ENCODE data around the gene NSUN4.
A peak's percentile ranks its signal among the peaks of the same experiment; 100 is the strongest.
"Not testable (repeated sequence)": the region's sequence is repeated elsewhere in the genome, so short reads cannot be mapped to it uniquely, and the experiment has no call there.

NSUN4 gene

DNA sequence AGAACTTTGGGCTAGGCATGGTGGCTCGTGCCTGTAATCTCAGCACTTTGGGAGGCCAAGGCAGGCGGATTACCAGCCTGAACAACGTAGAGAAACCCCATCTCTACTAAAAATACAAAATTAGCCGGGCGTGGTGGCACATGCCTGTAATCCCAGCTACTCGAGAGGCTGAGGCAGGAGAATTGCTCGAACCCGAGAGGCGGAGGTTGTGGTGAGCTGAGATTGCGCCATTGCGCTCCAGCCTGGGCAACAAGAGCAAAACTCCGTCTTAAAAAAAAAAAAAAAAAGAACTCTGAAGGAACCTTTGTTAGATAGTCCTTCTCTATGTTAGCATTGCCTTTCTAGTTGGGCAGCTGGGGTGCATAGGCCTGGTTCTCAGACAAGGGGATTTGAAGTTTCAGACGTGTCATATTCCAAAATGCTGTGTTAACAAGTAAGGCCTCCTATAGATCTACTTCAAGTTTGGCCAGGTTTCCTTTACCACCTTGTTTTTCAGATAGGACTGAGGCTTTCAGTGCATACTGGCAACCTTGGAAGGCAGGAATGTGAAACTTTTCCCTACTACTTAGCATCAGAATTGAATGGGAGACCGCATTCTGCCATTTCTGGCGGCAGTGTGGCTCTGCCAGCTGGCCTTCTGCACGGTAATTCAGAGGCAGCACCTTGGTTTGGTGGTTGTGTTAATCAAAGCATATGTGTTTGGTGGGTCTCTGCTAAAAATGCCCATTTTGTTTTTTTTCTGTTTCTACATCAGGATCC is 31.0 kb upstream of the NSUN4 start:
- Mint-ChIP-seq H3K36me3 (ENCODE audit: low read depth) (peaks cover 60% of the 10 kb centered on the region), H3K27ac (no peak overlapping the region), H3K4me3 (no peak overlapping the region), H3K9me3 (no peaks in the 10 kb centered on the region), H3K4me1 (peaks cover 10% of the 10 kb centered on the region), H3K27me3 (ENCODE audit: low read depth) (no peaks in the 10 kb centered on the region)
- TF ChIP-seq, protein P1, sequence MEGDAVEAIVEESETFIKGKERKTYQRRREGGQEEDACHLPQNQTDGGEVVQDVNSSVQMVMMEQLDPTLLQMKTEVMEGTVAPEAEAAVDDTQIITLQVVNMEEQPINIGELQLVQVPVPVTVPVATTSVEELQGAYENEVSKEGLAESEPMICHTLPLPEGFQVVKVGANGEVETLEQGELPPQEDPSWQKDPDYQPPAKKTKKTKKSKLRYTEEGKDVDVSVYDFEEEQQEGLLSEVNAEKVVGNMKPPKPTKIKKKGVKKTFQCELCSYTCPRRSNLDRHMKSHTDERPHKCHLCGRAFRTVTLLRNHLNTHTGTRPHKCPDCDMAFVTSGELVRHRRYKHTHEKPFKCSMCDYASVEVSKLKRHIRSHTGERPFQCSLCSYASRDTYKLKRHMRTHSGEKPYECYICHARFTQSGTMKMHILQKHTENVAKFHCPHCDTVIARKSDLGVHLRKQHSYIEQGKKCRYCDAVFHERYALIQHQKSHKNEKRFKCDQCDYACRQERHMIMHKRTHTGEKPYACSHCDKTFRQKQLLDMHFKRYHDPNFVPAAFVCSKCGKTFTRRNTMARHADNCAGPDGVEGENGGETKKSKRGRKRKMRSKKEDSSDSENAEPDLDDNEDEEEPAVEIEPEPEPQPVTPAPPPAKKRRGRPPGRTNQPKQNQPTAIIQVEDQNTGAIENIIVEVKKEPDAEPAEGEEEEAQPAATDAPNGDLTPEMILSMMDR (IDR thresholded peaks at IDR 0.05; ENCODE audit: unreplicated experiment in 3 of 3): no peak

DNA sequence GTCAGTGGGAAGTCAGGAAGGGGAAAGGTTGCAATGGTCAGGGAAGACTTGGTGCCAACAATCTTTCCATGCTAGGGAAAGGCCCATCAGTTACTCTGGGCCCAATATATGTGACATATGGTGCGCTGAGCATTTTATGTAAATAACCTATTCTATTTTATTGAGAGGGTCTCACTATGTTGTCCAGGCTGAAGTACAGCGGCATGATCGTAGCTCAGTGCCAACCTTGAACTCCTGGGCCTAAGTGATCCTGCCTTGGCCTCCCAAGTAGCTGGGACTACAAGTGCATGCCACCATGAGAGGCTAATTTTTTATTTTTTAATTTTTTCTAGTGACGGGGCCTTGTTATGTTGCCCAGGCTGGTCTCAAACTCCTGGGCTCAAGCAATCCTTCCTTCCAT is 30.3 kb upstream of the NSUN4 start:
- Mint-ChIP-seq H3K4me1 (peaks cover 10% of the 10 kb centered on the region), H3K4me3 (no peak overlapping the region), H3K9me3 (no peaks in the 10 kb centered on the region), H3K27me3 (ENCODE audit: low read depth) (no peaks in the 10 kb centered on the region), H3K36me3 (ENCODE audit: low read depth) (peaks cover 64% of the 10 kb centered on the region), H3K27ac (no peak overlapping the region)
- TF ChIP-seq, protein P1 (IDR thresholded peaks at IDR 0.05; ENCODE audit: unreplicated experiment in 3 of 3): no peak

DNA sequence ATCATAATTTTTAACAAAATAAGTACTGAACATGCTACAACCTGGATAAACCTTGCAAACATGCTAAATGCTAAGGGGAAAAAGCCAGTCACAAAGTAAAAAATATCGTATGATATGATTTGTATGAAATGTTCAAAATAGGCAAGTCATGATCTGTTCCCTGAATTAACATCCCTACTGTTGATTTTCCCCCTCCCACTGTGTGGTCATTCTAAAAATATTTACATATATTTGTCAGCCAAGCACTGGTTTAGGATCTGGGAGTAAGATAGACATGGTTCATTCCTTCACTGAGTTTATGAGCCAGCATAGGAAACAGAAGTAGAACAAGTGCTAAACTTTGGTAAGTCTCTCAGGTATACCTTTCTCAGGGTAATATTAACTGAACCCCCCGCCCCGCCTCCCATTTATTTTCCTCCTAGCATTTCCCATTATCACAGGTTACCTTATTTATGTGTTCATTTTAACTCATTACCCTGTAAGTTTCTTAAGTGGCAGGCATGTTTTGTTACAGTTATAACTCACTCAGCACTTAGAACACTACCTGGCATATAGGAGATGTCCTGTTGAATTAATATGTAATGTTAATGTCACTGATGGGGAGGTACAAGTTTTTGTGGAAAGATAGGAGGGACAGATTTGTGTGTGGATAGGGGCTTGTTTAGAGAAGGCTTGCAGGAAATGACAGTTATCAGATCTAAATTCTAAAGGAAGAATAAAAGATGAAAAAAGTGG is 24.8 kb upstream of the NSUN4 start:
- Mint-ChIP-seq H3K4me1 (peaks cover 10% of the 10 kb centered on the region), H3K27me3 (ENCODE audit: low read depth) (no peaks in the 10 kb centered on the region), H3K36me3 (ENCODE audit: low read depth) (peaks cover 48% of the 10 kb centered on the region), H3K4me3 (no peak overlapping the region), H3K9me3 (no peaks in the 10 kb centered on the region), H3K27ac (peak overlapping the region in 1 of 3 experiments; percentile 63)
- TF ChIP-seq, protein P1 (IDR thresholded peaks at IDR 0.05; ENCODE audit: unreplicated experiment in 3 of 3): no peak

DNA sequence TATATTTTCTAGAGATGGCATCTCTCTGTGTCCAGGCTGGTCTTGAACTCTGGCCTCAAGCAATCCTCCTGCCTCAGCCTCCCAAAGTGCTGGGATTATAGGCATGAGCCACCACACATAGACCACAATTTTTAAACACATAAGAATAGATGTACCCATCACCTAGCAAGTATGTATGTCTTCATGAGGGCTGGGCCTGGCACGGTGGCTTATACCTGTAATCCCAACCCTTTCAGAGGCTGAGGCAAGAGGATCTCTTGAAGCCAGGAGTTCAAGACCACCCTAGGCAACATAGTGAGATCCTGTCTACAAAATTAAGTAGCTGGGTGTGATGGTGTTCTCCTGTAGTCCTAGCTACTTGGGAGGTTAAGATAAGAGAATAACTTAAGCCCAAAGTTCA is 23.3 kb upstream of the NSUN4 start:
- Mint-ChIP-seq H3K27me3 (ENCODE audit: low read depth) (no peaks in the 10 kb centered on the region), H3K4me3 (no peak overlapping the region), H3K9me3 (no peaks in the 10 kb centered on the region), H3K4me1 (peaks cover 18% of the 10 kb centered on the region), H3K27ac (no peak overlapping the region), H3K36me3 (ENCODE audit: low read depth) (peaks cover 46% of the 10 kb centered on the region)
- TF ChIP-seq, protein P1 (IDR thresholded peaks at IDR 0.05; ENCODE audit: unreplicated experiment in 3 of 3): no peak

DNA sequence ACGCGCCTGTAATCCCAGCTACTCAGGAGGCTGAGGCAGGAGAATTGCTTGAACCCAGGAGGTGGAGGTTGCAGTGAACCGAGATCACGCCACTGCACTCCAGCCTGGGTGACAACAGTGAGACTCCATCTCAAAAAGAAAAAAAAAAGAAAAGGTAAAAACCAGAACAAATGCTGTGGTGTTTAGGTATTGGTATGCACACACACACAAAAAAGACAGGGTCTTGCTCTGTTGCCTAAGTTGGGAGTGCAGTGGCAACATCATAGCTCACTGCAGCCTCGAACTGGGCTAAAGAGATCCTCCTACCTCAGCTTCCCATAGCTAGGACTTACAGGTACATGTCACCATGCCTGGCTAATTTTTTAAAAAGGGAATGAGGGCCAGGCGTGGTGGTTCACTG is 21.3 kb upstream of the NSUN4 start:
- H3K27ac Mint-ChIP-seq; H3K27me3 Mint-ChIP-seq (ENCODE audit: low read depth); H3K9me3 Mint-ChIP-seq; H3K4me3 Mint-ChIP-seq: not testable (repeated sequence)
- Mint-ChIP-seq H3K36me3 (ENCODE audit: low read depth) (peaks cover 39% of the 10 kb centered on the region), H3K4me1 (peaks cover 18% of the 10 kb centered on the region)

DNA sequence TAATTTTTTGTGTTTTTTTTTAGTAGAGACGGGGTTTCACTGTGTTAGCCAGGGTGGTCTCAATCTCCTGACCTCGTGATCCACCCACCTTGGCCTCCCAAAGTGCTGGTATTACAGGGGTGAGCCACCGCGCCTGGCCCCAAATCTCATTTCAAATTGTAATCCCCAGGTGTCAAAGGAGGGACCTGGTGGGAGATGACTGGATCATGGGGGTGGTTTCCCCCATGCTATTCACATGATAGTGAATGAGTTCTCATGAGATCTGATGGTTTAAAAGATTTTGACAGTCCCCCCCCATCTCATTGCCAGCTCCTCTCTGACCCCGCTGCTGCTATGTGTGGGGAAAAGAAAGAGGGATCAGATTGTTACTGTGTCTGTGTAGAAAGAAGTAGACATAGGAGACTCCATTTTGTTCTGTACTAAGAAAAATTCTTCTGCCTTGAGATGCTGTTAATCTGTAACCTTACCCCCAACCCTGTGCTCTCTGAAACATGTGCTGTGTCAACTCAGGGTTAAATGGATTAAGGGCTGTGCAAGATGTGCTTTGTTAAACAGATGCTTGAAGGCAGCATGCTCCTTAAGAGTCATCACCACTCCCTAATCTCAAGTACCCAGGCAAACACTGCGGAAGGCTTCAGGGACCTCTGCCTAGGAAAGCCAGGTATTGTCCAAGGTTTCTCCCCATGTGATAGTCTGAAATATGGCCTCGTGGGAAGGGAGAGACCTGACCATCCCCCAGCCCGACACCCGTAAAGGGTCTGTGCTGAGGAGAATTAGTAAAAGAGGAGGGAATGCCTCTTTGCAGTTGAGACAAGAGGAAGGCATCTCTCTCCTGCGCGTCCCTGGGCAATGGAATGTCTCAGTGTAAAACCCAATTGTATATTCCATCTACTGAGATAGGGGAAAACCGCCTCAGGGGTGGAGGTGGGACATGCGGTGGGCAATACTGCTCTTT is 20.4 kb upstream of the NSUN4 start:
- Mint-ChIP-seq H3K27ac (peak overlapping the region; percentile 81 to 95 (median 91)), H3K4me3 (peak overlapping the region in 1 of 3 experiments; percentile 40), H3K36me3 (ENCODE audit: low read depth) (peaks cover 36% of the 10 kb centered on the region), H3K4me1 (peaks cover 18% of the 10 kb centered on the region)
- H3K9me3 Mint-ChIP-seq; H3K27me3 Mint-ChIP-seq (ENCODE audit: low read depth): not testable (repeated sequence)

DNA sequence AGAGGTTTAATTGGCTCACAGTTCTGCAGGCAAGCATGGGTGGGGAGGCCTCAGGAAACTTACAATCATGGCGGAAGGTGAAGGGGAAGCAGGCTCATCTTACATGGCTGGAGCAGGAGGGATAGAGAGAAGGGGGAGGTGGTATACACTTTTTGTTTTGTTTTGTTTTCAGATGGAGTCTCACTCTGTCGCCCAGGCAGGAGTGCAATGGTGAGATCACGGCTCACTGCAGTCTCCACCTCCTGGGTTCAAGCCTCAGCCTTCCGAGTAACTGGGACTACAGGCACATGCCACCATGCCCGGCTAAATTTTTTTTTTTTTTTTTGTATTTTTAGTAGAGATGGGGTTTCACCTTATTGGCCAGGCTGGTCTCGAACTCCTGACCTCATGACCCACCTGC is 18.4 kb upstream of the NSUN4 start:
- Mint-ChIP-seq H3K27ac (peak overlapping the region in 1 of 3 experiments; percentile 41), H3K36me3 (ENCODE audit: low read depth) (peaks cover 35% of the 10 kb centered on the region), H3K4me1 (peaks cover 18% of the 10 kb centered on the region)
- not testable (repeated sequence) for H3K4me3 Mint-ChIP-seq; H3K27me3 Mint-ChIP-seq (ENCODE audit: low read depth); H3K9me3 Mint-ChIP-seq

DNA sequence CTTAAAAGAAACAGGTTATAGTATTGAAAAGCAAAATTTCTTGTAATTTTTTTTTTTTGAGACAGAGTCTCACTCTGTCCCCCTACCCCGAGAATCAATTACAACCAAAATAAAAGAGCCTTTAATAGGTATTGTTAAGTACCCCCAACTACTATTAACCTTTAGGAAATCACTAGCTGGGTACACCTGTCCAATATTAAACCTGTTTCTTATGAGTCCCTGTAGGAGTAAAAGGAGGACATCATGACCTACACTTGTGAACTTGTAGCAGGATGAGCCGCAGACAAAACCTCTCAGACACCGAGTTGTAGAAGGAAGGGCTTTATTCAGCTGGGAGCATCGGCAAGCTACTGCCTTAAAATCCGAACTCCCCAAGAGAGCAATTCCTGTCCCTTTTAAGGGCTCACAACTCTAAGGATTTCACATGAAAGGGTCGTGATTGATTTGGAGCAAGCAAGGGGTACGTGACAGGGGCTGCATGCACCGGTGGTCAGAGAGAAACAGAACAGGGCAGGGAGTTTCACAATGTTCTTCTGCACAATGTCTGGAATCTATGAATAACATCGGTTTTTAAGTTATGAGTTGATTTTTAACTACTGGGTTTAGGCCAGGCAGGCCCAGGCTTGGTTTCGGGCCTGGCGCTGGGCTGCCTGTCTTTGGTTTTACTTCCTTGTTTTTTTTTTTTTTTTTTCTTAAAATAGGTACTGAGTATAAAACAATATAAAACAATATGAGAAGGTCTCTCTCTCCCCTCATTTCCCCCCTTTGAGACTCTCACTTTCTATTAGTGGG is 15.1 kb upstream of the NSUN4 start:
- H3K27me3 Mint-ChIP-seq (ENCODE audit: low read depth); H3K4me3 Mint-ChIP-seq; H3K9me3 Mint-ChIP-seq: not testable (repeated sequence)
- Mint-ChIP-seq H3K27ac (peak overlapping the region in 1 of 3 experiments; percentile 48), H3K36me3 (ENCODE audit: low read depth) (peaks cover 32% of the 10 kb centered on the region), H3K4me1 (peaks cover 12% of the 10 kb centered on the region)

DNA sequence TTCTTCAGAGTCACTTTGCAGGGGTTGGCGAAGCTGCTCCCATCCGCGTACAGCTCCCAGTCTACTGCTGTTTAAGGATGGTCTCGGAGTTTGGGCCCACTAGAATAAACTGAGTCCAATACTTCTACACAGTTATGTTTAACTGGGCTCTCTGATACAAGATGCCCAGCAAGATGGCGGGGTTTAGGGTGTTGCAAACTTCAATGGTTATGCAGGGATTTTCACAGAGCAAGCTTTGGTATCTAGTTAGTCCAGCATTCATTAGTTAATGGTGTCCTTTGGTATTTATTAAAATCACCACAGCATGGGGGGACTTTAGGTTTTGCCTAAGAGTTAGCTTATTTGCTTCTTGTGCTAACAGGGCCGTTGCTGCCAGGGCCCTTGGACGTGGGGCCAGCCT is 12.4 kb upstream of the NSUN4 start:
- not testable (repeated sequence) for H3K27me3 Mint-ChIP-seq (ENCODE audit: low read depth); H3K27ac Mint-ChIP-seq; H3K9me3 Mint-ChIP-seq; H3K4me3 Mint-ChIP-seq
- Mint-ChIP-seq H3K36me3 (ENCODE audit: low read depth) (peaks cover 22% of the 10 kb centered on the region), H3K4me1 (peaks cover 11% of the 10 kb centered on the region)
